OCI-LY1 (cell line): ENCODE data around the gene IL4R.

Experiments
- CTCF ChIP-seq: fragments of 200-600 bp; sonication (generic), shearing (Covaris generic); IDR thresholded peaks from 2 replicates; pipeline ENCODE4 v1.5.1; 2017; ENCODE audit warnings: mild to moderate bottlenecking, antibody characterized with exemption, low read length, moderate library complexity, mixed read lengths
- EZH2 ChIP-seq: fragments of 200-600 bp; sonication (generic), shearing (Covaris generic); IDR thresholded peaks from 2 replicates; pipeline ENCODE4 v1.8.0; 2017; ENCODE audit warnings: borderline replicate concordance, mixed run types, mild to moderate bottlenecking, antibody characterized with exemption, low read length, moderate library complexity, mixed read lengths

GRCh38 chr16:27383556-27384243 lies 69.9 kb downstream of the IL4R start:
- no peak for TF ChIP-seq CTCF
- no peak for TF ChIP-seq EZH2
